Kidney epithelial cell (primary cell): ENCODE results near the gene PGBD1. TPM values are rescaled to one million over a fixed set of nuclear protein-coding genes. Genes with fewer than 3 reads are reported as not detected.

Experiments used
- DNase-seq: peaks from one replicate; pipeline ENCODE4 v3.0.0-alpha.2; 2010; ENCODE audit warnings: low read depth
- H3K27me3 ChIP-seq: 2 replicates; pipeline ENCODE4 v1.6.0; 2011; ENCODE audit warnings: low read length; ENCODE audit not compliant: control insufficient read depth, insufficient read depth
- H3K36me3 ChIP-seq: 2 replicates; pipeline ENCODE4 v1.5.1; 2011; ENCODE audit warnings: low read length; ENCODE audit not compliant: control insufficient read depth, insufficient read depth
- H3K4me3 ChIP-seq: 2 replicates; pipeline ENCODE4 v1.5.1; 2011; ENCODE audit warnings: low read depth, mild to moderate bottlenecking, control low read depth, low read length
- total RNA-seq: library from RNA; depleted of rRNA; stranded (reverse); fragments of >200 nt; gene quantifications from 2 replicates; pipeline ENCODE4 v1.2.3, GENCODE V29; 2015
- TF ChIP-seq, protein P1 (sequence below): IDR thresholded peaks from 2 replicates; pipeline ENCODE4 v1.5.1; 2011; ENCODE audit warnings: mild to moderate bottlenecking, moderate library complexity, low read length, control low read depth, inconsistent platforms; ENCODE audit not compliant: insufficient read depth, poor library complexity, severe bottlenecking

The PGBD1 gene
- total RNA-seq, 1 donor from 2014 or later = 6.6 TPM

DNA sequence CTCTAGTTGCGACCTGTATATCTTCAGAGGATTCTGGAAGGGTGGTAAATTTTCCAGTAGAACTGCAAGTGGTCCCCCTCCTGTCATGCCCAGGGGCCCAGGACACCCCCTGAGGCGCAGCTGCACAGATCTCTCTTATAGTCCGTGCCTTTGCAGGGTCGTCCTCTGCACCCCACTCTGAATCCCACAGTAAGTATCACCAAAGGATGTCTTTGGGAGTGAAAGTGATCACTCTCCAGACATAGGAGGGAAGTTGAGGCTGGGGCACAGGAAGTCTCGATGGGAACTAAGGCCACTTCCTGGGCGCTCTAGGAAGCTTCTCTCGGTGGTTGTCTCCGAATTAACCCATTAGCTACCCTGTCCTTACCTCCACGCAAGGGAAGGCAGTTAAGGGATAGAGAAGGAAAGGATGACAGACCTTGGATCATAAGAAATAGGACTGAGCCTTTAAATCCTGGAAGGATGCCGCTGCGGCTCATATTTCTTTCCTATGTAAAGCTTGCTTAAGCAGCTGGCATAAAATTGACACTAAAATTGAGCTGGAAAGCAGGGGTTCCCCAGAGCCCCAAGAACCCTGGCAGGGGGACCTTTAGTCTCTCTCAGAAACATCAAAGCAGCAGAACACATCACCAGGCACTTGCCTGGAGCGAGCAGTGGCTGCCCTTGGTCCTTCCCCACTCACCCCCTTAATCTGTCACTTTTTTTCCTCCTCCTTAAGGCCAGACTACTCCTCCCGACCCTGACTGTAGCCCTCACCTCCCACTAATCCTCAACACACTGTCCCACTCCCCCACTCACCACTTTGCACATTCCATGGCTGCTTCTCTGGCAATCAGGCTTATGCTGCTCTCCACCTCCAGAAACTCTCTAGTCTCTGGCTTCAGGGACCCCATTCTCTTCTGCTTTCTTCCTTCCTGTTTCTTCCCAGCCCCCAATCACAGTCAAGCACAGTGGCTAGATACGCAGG lies 29.1 kb upstream of the PGBD1 start, which contains the start of gene ZKSCAN4:
Gene ZKSCAN4, minus strand, starts transcription at position 261 of the 967 bp plus-strand sequence. CDS start 289 bp downstream, outside the sequence.
- TF ChIP-seq, protein P1, sequence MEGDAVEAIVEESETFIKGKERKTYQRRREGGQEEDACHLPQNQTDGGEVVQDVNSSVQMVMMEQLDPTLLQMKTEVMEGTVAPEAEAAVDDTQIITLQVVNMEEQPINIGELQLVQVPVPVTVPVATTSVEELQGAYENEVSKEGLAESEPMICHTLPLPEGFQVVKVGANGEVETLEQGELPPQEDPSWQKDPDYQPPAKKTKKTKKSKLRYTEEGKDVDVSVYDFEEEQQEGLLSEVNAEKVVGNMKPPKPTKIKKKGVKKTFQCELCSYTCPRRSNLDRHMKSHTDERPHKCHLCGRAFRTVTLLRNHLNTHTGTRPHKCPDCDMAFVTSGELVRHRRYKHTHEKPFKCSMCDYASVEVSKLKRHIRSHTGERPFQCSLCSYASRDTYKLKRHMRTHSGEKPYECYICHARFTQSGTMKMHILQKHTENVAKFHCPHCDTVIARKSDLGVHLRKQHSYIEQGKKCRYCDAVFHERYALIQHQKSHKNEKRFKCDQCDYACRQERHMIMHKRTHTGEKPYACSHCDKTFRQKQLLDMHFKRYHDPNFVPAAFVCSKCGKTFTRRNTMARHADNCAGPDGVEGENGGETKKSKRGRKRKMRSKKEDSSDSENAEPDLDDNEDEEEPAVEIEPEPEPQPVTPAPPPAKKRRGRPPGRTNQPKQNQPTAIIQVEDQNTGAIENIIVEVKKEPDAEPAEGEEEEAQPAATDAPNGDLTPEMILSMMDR = no peak
- H3K36me3 ChIP-seq = peaks cover 1% of the 10 kb centered on the region
- peak within 1 kb of the TSS; percentile 96 for H3K4me3 ChIP-seq
- DNase-seq = peak; percentile 71
- no peaks in the 10 kb centered on the region for H3K27me3 ChIP-seq

DNA sequence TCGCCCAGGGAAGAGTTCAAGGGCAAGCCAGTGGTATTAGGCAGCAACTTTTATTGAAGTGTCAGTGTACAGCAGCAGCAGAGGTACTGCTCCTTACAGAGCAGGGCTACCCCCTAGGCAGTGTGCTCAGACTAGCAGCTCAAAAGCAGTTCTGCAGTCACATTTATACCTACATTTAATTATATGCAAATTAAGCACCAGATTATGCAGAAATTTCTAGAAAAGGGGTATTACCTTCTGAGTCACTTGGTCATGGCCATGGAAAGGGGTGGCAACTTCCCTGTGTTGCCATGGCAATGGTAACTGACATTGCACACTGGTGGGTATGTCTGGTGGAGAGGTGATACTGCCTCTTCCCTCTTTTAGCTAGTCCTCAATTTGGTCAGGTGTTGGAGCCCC lies 27.3 kb upstream of the PGBD1 start:
- no peak for DNase-seq
- TF ChIP-seq, protein P1 = no peak
- no peak overlapping the region for H3K4me3 ChIP-seq
- H3K27me3 ChIP-seq = no peaks in the 10 kb centered on the region
- H3K36me3 ChIP-seq = no peaks in the 10 kb centered on the region

DNA sequence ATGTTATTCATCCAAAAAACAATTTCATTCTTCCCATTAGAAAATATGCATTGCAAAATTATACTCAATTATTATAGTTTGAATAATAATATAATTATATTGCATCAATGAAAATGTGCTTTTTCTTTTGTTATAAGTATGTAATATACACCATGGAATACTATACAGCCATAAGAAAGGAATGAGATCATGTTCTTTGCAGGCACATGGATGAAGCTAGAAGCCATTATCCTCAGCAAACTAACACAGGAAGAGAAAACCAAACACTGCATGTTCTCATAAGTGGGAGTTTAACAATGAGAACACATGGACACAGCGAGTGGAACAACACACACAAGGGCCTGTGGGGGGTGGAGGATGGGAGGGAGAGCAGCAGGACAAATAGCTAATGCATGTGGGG lies 24.3 kb upstream of the PGBD1 start:
- TF ChIP-seq, protein P1 = no peak
- no peaks in the 10 kb centered on the region for H3K36me3 ChIP-seq
- H3K27me3 ChIP-seq = no peaks in the 10 kb centered on the region
- no peak for DNase-seq
- H3K4me3 ChIP-seq = no peak overlapping the region

DNA sequence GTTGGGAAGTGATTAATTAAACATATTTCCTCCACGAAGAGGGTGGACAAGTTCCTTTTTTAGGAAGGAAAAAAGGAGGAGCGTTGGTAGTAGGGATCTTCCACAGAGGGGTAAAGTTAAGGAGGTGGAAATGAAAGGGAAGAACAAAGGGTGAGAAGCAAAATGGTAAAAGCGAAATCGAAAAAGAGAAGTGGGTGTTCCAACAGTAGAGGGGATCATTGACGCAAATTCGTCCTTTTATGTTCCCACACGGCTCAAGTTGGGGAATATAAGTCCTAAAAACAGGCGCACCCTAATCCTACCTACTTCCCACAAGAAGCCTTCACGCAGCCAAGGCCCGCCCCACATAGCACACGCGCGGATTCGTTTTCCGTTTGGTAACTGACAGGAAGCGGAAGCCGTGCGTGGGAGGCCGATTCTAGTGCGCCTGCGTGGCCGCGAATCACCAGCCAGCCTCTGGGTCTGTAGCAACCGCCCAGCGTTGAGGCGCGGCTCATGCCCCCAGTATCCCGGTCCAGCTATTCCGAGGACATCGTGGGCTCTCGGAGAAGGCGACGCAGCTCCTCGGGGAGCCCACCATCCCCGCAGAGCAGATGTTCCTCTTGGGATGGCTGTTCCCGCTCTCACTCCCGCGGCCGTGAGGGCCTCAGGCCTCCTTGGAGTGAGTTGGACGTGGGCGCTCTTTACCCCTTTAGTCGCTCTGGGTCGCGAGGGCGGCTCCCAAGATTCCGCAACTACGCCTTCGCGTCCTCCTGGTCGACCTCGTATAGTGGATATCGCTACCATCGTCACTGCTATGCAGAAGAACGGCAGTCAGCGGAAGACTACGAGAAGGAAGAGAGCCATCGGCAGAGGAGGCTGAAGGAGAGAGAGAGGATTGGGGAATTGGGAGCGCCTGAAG lies 22.2 kb upstream of the PGBD1 start, which contains the start of gene NKAPL:
Gene NKAPL, plus strand, starts transcription at position 421 of the 901 bp plus-strand sequence. Its CDS starts 75 bp downstream, at position 496.
- Histone ChIP-seq H3K4me3 (peak within 1 kb of the TSS; percentile 33), H3K36me3 (no peaks in the 10 kb centered on the region), H3K27me3 (no peaks in the 10 kb centered on the region)
- DNase-seq = no peak
- TF ChIP-seq, protein P1 = no peak

DNA sequence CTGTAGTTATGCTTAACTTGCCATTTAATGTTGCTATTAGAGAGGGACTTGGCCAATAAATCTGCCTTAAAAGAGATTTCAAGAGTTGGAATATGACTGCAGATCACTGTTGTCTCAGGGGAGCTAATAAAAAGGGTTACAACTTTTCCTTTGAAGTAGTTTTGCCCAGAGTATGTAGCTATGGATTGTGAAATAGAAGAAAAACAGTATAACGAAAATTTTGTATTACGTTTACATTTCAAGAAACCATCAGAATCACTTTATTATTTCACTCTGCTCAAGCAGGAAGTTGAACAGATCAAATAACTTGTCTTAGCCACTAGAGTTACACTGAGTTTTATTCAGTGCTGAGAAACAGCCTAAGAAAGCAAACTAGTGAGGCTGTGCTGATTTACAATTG lies 17.4 kb upstream of the PGBD1 start:
- H3K4me3 ChIP-seq = no peak overlapping the region
- H3K36me3 ChIP-seq = no peaks in the 10 kb centered on the region
- H3K27me3 ChIP-seq = no peaks in the 10 kb centered on the region
- TF ChIP-seq, protein P1 = no peak
- no peak for DNase-seq
